Cardiac atrium fibroblast (primary cell): Measurements from ENCODE around the gene SOD2. TPM values are rescaled to one million over a fixed set of nuclear protein-coding genes. Genes with fewer than 3 reads are reported as not detected.

Source experiments
- total RNA-seq: library from RNA; depleted of rRNA; stranded (reverse); fragments of >200 nt; gene quantifications from 2 replicates; pipeline ENCODE4 v1.2.3, GENCODE V29; 2015

SOD2 gene
- total RNA-seq: 78.0 and 863 TPM in 2 replicates

DNA sequence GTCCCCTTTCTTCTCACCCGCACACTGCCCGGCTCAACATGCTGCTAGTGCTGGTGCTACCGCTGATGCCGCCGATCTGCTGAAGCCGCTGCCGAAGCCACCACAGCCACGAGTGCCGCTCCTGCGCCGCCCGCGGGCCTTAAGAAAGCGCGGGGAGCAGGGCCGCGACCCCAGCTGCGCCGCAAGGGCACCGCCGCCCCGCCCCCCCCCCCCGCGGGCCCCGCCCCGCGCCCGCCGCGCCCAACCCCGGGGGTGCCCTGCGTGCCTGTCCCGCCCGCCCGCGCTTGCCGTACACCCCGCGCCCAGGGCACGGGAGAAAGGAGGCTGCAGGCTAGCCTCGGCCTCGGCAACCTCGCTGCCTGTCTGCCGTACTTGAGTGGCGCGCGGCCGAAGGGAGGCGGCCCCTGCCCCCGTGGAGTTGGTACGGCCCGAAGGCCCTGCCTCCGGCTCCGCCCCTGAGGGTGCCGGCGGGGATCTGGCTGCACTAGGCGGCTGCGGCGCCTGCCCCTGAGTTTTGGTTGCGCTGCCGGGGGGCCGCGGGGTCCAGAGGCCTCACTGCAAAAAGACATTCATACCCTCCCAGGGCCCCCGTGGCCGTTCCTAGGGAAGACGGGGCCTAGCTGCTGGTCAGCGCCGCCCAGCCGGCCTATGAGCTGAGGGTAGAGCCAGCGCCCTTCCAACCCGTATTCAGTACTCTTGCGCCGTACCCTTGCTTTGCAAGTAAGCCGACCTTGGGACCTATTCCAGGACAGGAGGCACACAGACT lies at the start of gene SOD2:
SOD2 (minus strand) TSS at position 114 of the 766 bp plus-strand sequence; CDS start at position 40, 74 bp downstream.

DNA sequence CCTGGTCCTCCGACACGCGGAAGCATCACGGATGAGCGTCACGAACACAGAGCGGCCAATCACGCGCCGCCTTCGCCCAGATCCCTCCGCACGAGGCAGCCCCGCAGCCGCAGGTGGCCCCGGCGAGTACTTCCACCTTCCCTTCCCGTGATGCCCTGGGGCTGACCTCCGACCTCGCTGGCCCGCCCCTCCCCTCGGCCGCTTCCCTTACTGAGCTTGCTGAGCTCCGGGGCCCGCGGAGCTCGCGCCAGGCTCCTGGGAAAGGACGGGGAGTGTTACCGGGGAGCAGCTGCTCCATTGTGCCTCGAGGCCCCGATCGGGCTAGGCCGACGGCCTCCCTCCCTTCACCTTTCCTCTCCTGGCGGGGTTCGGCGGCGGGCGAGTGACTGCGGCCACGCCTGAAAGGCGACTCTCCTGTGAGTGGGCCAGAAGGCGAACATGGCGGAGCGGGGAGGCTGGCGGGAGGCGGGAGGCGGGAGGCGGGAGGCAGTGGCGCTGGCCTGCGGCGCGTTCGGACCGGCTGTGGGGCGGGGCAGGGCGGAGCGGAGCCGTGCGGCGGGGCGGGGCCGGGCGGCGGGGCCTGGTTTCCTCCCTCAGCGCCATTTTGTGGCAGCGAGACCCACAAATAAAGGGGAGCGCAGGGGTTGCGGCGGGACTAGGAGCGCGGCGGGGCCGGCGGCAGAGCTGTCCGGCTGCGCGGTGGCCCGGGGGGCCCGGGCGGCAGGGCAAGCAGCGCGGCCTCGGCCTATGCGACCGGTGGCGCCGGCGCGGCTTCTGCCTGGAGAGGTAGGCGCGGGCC lies 34.1 kb upstream of the SOD2 start, which contains the start of gene WTAP:
WTAP (plus strand) TSS at position 589 of the 799 bp plus-strand sequence. CDS start 8,760 bp downstream, outside the sequence.

Other genes with a start within 250 kb of the SOD2 start
- gene WTAP, start 34.3 kb upstream of the SOD2 start, total RNA-seq: 55.6 and 70.8 TPM in 2 replicates
- gene ACAT2, start 68.8 kb upstream of the SOD2 start, total RNA-seq: 26.2 and 31.6 TPM in 2 replicates
- gene TCP1, start 96.4 kb upstream of the SOD2 start, total RNA-seq: 152 and 185 TPM in 2 replicates
- gene MRPL18, start 97.2 kb upstream of the SOD2 start, total RNA-seq: 90.1 and 96.4 TPM in 2 replicates
- not detected in 2 replicates for gene PNLDC1, start 107.0 kb upstream of the SOD2 start, total RNA-seq
- not detected in 2 replicates for gene MAS1, start 197.7 kb upstream of the SOD2 start, total RNA-seq